Muscle layer of colon (tissue), 2 donors: ENCODE results near the gene CEP20.

Experiments used
- H3K27ac ChIP-seq: one replicate; pipeline ENCODE4 v1.7.0; 2013; ENCODE audit warnings: low read depth, mild to moderate bottlenecking, low read length, moderate library complexity
- H3K27me3 ChIP-seq, 2 donors: one replicate each; pipeline ENCODE4 v1.7.0; 2013; ENCODE audit warnings: low read length in 2 of 2, mild to moderate bottlenecking in 2 of 2; ENCODE audit not compliant: insufficient read depth in 2 of 2, control insufficient read depth in 1 of 2
- H3K36me3 ChIP-seq: one replicate; pipeline ENCODE4 v1.7.0; 2013; ENCODE audit warnings: mild to moderate bottlenecking, low read length; ENCODE audit not compliant: insufficient read depth
- H3K4me1 ChIP-seq: one replicate; pipeline ENCODE4 v1.7.0; 2013; ENCODE audit warnings: mild to moderate bottlenecking, low read length; ENCODE audit not compliant: insufficient read depth
- H3K4me3 ChIP-seq, 2 donors: one replicate each; pipeline ENCODE4 v1.7.0; 2013; ENCODE audit warnings: low read length in 2 of 2, low read depth in 1 of 2, mild to moderate bottlenecking in 1 of 2, moderate library complexity in 1 of 2
- H3K9ac ChIP-seq: one replicate; pipeline ENCODE4 v1.7.0; 2013; ENCODE audit warnings: low read length
- H3K9me3 ChIP-seq: one replicate; pipeline ENCODE4 v1.7.0; 2013; ENCODE audit warnings: mild to moderate bottlenecking, low read length
- donor health status: abdominal sarcoma.
- donor health status: Adenocarcinoma of cecum.

CEP20 gene

GRCh38 chr16:15915555-15916081 lies 27.2 kb upstream of the CEP20 start:
- no peak overlapping the region for H3K4me3 ChIP-seq
- H3K27ac ChIP-seq, result no peak overlapping the region
- H3K9ac ChIP-seq, result no peak overlapping the region
- no peaks in the 10 kb centered on the region for H3K27me3 ChIP-seq
- no peaks in the 10 kb centered on the region for H3K9me3 ChIP-seq
- no peaks in the 10 kb centered on the region for H3K4me1 ChIP-seq
- H3K36me3 ChIP-seq, result no peaks in the 10 kb centered on the region

GRCh38 chr16:15913046-15913698 lies 24.8 kb upstream of the CEP20 start:
- Histone ChIP-seq H3K9ac (no peak overlapping the region), H3K4me3 (no peak overlapping the region), H3K27ac (no peak overlapping the region), H3K4me1 (no peaks in the 10 kb centered on the region), H3K36me3 (no peaks in the 10 kb centered on the region), H3K27me3 (no peaks in the 10 kb centered on the region), H3K9me3 (no peaks in the 10 kb centered on the region)

- Histone ChIP-seq H3K9ac (no peak overlapping the region), H3K36me3 (no peaks in the 10 kb centered on the region), H3K4me3 (no peak overlapping the region), H3K27me3 (no peaks in the 10 kb centered on the region), H3K4me1 (no peaks in the 10 kb centered on the region), H3K27ac (no peak overlapping the region), H3K9me3 (no peaks in the 10 kb centered on the region)
These were observed 22.8 kb upstream of the CEP20 start for GRCh38 chr16:15911198-15911597.

- Histone ChIP-seq H3K27me3 (no peaks in the 10 kb centered on the region), H3K4me1 (no peaks in the 10 kb centered on the region), H3K4me3 (no peak overlapping the region), H3K27ac (no peak overlapping the region), H3K9ac (no peak overlapping the region), H3K9me3 (no peaks in the 10 kb centered on the region), H3K36me3 (no peaks in the 10 kb centered on the region)
These were observed 19.6 kb upstream of the CEP20 start for GRCh38 chr16:15907863-15908478.

- no peaks in the 10 kb centered on the region for H3K36me3 ChIP-seq
- H3K9ac ChIP-seq, result no peak overlapping the region
- no peak overlapping the region for H3K4me3 ChIP-seq
- no peak overlapping the region for H3K27ac ChIP-seq
- H3K9me3 ChIP-seq, result no peaks in the 10 kb centered on the region
- no peaks in the 10 kb centered on the region for H3K4me1 ChIP-seq
- H3K27me3 ChIP-seq, result no peaks in the 10 kb centered on the region
These were observed 18.0 kb upstream of the CEP20 start for GRCh38 chr16:15906439-15906838.

GRCh38 chr16:15903960-15904359 lies 15.6 kb upstream of the CEP20 start:
- H3K9ac ChIP-seq, result no peak overlapping the region
- H3K27me3 ChIP-seq, result no peaks in the 10 kb centered on the region
- no peaks in the 10 kb centered on the region for H3K9me3 ChIP-seq
- H3K27ac ChIP-seq, result no peak overlapping the region
- no peak overlapping the region for H3K4me3 ChIP-seq
- H3K4me1 ChIP-seq, result no peaks in the 10 kb centered on the region
- H3K36me3 ChIP-seq, result no peaks in the 10 kb centered on the region

- Histone ChIP-seq H3K4me1 (no peaks in the 10 kb centered on the region), H3K27ac (no peak overlapping the region), H3K9ac (no peak overlapping the region)
These were observed 12.6 kb upstream of the CEP20 start for GRCh38 chr16:15900901-15901500.

GRCh38 chr16:15900357-15900756 lies 12.0 kb upstream of the CEP20 start:
- no peaks in the 10 kb centered on the region for H3K36me3 ChIP-seq

More at GRCh38 chr16:15900901-15901500, 12.6 kb upstream of the CEP20 start:
- no peak overlapping the region for H3K4me3 ChIP-seq
- no peaks in the 10 kb centered on the region for H3K9me3 ChIP-seq
- no peaks in the 10 kb centered on the region for H3K36me3 ChIP-seq
- H3K27me3 ChIP-seq, result no peaks in the 10 kb centered on the region

GRCh38 chr16:15899538-15900100 lies 11.2 kb upstream of the CEP20 start:
- no peaks in the 10 kb centered on the region for H3K36me3 ChIP-seq
- no peaks in the 10 kb centered on the region for H3K27me3 ChIP-seq
- H3K4me1 ChIP-seq, result no peaks in the 10 kb centered on the region
- H3K4me3 ChIP-seq, result no peak overlapping the region
- no peak overlapping the region for H3K9ac ChIP-seq
- H3K9me3 ChIP-seq, result no peaks in the 10 kb centered on the region
- H3K27ac ChIP-seq, result no peak overlapping the region

More at GRCh38 chr16:15900357-15900756, 12.0 kb upstream of the CEP20 start:
- no peaks in the 10 kb centered on the region for H3K9me3 ChIP-seq
- no peaks in the 10 kb centered on the region for H3K4me1 ChIP-seq
- no peak overlapping the region for H3K4me3 ChIP-seq
- no peak overlapping the region for H3K27ac ChIP-seq
- no peaks in the 10 kb centered on the region for H3K27me3 ChIP-seq
- H3K9ac ChIP-seq, result no peak overlapping the region

GRCh38 chr16:15898654-15899053 lies 10.3 kb upstream of the CEP20 start:
- Histone ChIP-seq H3K27ac (no peak overlapping the region), H3K9me3 (no peaks in the 10 kb centered on the region), H3K4me1 (no peaks in the 10 kb centered on the region), H3K9ac (no peak overlapping the region), H3K4me3 (no peak overlapping the region), H3K36me3 (no peaks in the 10 kb centered on the region), H3K27me3 (no peaks in the 10 kb centered on the region)

GRCh38 chr16:15897834-15898254 lies 9.4 kb upstream of the CEP20 start:
- Histone ChIP-seq H3K4me3 (no peak overlapping the region), H3K36me3 (no peaks in the 10 kb centered on the region), H3K9me3 (no peaks in the 10 kb centered on the region), H3K4me1 (no peaks in the 10 kb centered on the region), H3K27me3 (no peaks in the 10 kb centered on the region), H3K9ac (no peak overlapping the region), H3K27ac (no peak overlapping the region)
